Endothelial cell (in vitro differentiated cells): ENCODE measurements around the gene MINAR2. TPM values are rescaled to one million over a fixed set of nuclear protein-coding genes. Genes with fewer than 3 reads are reported as not detected.

Source experiments
- DNase-seq: peaks from one replicate; pipeline ENCODE4 v3.0.0; 2021; ENCODE audit warnings: low spot score
- H3K27ac Mint-ChIP-seq: one replicate; pipeline ENCODE4 v1.8.0; 2021; ENCODE audit warnings: mixed read lengths, inconsistent platforms; ENCODE audit not compliant: unreplicated experiment
- H3K27me3 Mint-ChIP-seq: one replicate; pipeline ENCODE4 v1.8.0; 2021; ENCODE audit warnings: mild to moderate bottlenecking, moderate library complexity, mixed read lengths, inconsistent platforms; ENCODE audit not compliant: unreplicated experiment
- H3K36me3 Mint-ChIP-seq: one replicate; pipeline ENCODE4 v1.8.0; 2021; ENCODE audit warnings: mild to moderate bottlenecking, low read depth, mixed read lengths, inconsistent platforms; ENCODE audit not compliant: unreplicated experiment
- H3K4me1 Mint-ChIP-seq: one replicate; pipeline ENCODE4 v1.8.0; 2021; ENCODE audit warnings: mild to moderate bottlenecking, mixed read lengths, inconsistent platforms; ENCODE audit not compliant: unreplicated experiment
- H3K4me3 Mint-ChIP-seq: one replicate; pipeline ENCODE4 v1.8.0; 2021; ENCODE audit warnings: mild to moderate bottlenecking, mixed read lengths, inconsistent platforms; ENCODE audit not compliant: unreplicated experiment
- H3K9me3 Mint-ChIP-seq: one replicate; pipeline ENCODE4 v1.8.0; 2021; ENCODE audit warnings: mixed read lengths, inconsistent platforms; ENCODE audit not compliant: unreplicated experiment
- total RNA-seq: library from RNA; stranded (reverse); fragmentation: NEBNext Ultra II Directional; extraction: Animal tissue kit (Norgen Biotek cat#: 25700); gene quantifications from one replicate; pipeline ENCODE4 v1.2.1, GENCODE V29; 2021; ENCODE audit not compliant: unreplicated experiment
- TF ChIP-seq, protein P1 (sequence below): fragments of 200-600 bp; sonication (generic); IDR thresholded peaks from one replicate; pipeline ENCODE4 v1.5.0; 2021; ENCODE audit warnings: antibody characterized with exemption; ENCODE audit not compliant: unreplicated experiment

Gene MINAR2
- total RNA-seq, 1 donor from 2014 or later, result not detected

- H3K27me3 Mint-ChIP-seq, result no peaks in the 10 kb centered on the region
- H3K27ac Mint-ChIP-seq, result no peak overlapping the region
- H3K4me3 Mint-ChIP-seq, result no peak overlapping the region
- no peaks in the 10 kb centered on the region for H3K36me3 Mint-ChIP-seq
- H3K4me1 Mint-ChIP-seq, result no peaks in the 10 kb centered on the region
- TF ChIP-seq, protein P1, sequence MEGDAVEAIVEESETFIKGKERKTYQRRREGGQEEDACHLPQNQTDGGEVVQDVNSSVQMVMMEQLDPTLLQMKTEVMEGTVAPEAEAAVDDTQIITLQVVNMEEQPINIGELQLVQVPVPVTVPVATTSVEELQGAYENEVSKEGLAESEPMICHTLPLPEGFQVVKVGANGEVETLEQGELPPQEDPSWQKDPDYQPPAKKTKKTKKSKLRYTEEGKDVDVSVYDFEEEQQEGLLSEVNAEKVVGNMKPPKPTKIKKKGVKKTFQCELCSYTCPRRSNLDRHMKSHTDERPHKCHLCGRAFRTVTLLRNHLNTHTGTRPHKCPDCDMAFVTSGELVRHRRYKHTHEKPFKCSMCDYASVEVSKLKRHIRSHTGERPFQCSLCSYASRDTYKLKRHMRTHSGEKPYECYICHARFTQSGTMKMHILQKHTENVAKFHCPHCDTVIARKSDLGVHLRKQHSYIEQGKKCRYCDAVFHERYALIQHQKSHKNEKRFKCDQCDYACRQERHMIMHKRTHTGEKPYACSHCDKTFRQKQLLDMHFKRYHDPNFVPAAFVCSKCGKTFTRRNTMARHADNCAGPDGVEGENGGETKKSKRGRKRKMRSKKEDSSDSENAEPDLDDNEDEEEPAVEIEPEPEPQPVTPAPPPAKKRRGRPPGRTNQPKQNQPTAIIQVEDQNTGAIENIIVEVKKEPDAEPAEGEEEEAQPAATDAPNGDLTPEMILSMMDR, result no peak
- no peak for DNase-seq
- H3K9me3 Mint-ChIP-seq, result no peaks in the 10 kb centered on the region
Observed at GRCh38 chr5:129804705-129805104, 56.8 kb downstream of the MINAR2 start.

GRCh38 chr5:129807162-129807814 lies 59.4 kb downstream of the MINAR2 start:
- no peaks in the 10 kb centered on the region for H3K36me3 Mint-ChIP-seq
- DNase-seq, result no peak
- H3K9me3 Mint-ChIP-seq, result no peaks in the 10 kb centered on the region
- no peak overlapping the region for H3K27ac Mint-ChIP-seq
- no peaks in the 10 kb centered on the region for H3K4me1 Mint-ChIP-seq
- TF ChIP-seq, protein P1, result no peak
- H3K27me3 Mint-ChIP-seq, result no peaks in the 10 kb centered on the region
- H3K4me3 Mint-ChIP-seq, result no peak overlapping the region

Other genes with a start within 250 kb of the MINAR2 start
- 21.2 TPM for gene CHSY3, start 156.4 kb downstream of the MINAR2 start, total RNA-seq